GM21737 (cell line): ENCODE measurements around the gene AZIN2.
"Not testable (repeated sequence)": the region's sequence is repeated elsewhere in the genome, so short reads cannot be mapped to it uniquely, and the experiment has no call there.

Experiments
- ATAC-seq: cut with Tn5 transposase; IDR thresholded peaks from one replicate; pipeline ENCODE4 v1.9.1; 2021; ENCODE audit warnings: mild to moderate bottlenecking, moderate library complexity; ENCODE audit not compliant: unreplicated experiment

The AZIN2 gene

DNA sequence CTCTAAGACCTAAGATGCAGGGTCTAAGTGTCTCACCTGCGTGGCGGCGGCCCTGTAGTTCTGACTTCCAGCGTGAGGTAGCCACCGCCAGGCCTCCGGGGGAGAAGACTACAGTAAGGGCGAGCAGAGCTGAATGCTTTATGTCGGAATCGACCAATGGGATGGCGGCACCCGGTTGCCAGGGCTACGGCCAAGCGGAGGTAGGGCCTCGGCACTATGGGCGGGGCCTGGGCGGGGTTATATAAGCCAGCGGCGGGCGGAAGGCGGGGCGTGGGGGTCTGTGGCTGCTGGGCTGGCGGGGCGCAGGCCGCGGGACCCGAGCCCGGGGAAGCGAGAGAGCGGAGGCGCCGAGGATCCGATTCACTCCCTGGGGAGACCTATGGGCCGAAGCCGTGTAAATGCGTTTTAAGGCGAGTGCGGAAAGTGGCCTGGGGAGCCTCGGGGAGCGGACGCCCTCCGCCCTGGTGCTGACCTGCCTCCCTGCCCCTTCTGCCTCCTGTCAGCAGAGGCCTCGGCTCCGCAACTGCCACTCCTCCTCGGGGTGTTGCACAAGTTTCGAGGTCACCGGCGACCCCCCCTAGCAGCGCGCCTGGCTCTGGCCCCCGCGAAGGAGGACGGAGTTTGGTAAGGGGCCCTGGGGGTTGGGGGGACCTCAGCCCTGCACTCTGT lies at the start of gene AZIN2:
Gene AZIN2, plus strand, starts transcription at position 269 of the 669 bp plus-strand sequence. CDS start 1,097 bp downstream, outside the sequence.
- peak; percentile 96 for ATAC-seq

DNA sequence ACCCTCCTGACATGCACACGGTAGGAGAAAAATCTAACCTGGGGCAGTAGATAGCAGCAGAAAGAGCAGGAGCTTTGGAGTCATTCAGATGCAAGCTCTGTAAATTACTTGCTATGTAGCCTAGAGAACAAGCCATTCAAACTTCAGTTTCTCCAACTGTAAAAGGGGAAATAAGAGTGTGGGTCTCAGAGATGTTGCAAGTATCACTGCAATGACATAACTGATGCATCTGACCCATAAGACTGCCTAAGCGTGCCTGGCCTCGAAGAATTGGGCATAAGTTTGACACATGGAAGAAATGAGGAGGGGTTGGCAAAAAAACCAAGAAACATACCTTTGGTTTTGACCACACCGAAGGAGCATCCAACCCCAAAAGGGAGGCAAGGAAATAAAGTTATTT lies 49.4 kb upstream of the AZIN2 start:
- no peak for ATAC-seq

DNA sequence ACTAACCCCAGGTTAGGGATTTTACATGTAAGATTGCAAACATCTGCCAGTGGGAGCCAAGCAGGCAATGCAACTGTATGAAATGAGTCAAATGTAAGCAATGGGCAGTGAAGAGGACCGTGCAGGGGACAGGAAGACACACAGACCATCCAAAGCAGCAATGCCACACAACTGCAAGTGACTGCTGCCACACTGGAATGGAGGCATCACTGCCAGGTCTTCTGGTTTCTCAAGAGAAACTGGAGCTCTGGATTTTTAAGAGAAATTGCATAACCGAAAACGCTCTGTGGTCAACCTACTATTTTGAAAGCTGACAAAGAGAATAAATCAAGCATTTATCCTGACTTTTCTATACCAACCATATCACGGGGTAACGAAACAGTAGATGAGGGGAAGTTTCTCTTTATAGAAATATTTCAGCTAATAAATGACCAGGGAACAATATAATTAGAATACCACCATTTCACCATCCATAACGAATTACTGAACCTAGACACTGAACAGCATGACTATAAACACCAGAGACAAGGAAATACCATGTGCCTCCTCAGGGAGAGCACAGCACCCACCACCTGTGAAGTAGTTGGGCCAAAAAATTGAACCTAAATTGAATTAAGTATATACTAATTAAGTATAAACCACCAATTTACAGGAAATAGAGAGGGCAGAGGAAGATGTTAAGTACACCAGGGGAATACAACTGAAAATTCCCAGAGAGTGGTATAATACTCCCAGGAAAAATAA lies 48.7 kb upstream of the AZIN2 start:
- ATAC-seq, result no peak

DNA sequence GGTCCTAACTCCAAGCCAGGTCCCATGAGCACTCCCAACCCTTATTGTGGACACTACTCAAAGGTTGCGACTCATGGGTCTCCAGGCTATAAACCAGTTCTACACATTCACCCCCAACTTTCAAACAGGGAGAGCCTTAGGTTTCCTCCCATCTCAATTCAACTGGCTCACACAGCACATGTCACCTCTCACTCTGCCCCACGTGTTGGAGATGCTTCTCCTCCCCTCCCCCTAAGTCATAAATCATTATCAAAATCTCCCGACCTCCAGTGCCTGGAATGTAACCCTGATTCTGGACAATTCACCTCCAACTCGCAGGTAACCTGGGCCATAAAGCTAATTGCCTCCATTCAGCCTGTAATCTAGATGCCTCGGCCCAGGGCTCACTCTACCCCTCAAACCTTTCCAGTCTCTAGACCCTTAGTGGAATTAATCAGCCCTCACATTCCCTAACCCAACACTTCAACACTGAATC lies 44.9 kb upstream of the AZIN2 start:
- no peak for ATAC-seq

DNA sequence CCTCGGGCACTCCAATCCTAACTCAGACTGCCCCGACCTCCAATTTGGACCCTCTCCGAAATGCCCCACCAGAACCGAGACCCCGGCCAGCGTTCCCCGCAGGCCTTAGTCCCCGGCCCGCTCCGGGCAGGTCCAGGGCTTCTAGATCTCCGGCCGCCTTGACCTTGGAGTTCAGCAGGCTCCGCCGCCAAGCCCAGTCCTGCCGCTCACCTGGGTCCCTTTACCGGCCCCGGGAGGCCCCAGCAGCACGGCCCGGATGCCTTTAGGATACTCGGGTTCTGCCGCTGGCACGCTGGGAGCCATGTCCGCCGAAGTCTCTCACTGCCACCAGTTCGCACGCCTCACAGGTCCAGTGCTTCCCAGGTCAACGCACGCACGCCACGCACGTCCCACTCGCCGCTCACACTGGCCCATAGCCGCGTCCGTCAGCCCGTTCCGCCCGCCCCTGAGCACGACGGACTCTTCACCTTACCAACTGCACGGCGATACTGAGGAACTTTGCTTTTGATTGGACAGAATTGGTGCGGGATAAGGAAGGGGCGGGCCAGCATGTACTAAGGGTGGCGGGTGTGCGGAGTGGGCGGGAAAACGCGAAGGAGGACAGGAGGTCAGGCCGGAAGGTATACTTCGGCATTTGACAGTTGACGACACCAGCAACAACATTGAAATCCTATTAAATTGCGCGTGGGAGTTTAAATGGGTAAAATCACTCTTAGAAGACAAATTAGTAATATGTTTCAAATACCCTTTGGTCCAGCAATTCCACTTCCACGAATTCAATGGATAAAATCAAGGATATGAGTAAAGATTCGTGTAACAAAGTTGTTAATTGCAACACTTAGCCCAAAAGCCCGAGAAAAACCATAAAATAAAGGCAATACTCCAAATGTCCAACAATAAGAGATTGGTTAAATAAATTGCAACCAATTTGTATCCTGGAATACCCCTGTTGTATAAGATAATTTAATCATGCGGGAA lies 44.1 kb upstream of the AZIN2 start, which contains the start of gene AK2:
Gene AK2, minus strand, starts transcription at position 358 of the 978 bp plus-strand sequence. Its CDS starts 55 bp downstream, at position 303.
- peak; percentile 99 for ATAC-seq

DNA sequence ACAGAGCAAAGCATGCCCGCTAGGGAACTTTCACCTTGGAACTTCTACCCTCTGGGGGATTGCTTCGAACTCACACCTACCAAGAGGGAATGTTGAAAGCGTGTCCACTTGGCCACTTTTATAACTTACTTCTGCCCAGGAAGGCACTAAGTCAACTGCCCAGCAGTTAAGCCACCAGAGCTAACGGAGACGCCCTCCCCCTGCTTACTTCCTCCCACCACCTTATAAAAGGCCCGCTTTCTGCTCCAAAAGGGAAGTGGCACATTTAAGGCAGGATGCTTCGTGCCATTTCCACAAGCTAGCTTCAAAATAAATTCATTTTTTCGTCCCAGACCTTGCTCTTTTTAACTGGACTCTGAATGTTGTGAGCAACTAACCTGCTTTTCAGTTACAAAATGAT lies 41.1 kb upstream of the AZIN2 start:
- no peak for ATAC-seq

DNA sequence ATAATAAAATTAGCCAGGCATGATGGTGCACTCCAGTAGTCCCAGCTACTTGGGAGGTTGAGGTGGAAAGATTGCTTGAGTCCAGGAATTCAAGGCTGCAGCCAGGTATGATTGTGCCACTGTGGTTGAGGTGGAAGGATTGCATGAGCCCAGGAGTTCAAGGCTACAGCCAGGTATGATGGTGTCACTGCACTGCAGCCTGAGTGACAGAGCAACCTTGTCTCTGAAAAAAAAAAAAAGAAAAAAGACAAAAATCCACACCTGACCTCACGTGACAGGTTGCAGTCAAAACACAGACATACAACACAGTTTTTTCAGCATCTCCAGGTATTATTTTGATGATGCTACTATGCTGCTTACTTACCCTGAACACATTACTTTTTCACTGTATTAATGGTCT lies 39.9 kb upstream of the AZIN2 start:
- ATAC-seq, result no peak

DNA sequence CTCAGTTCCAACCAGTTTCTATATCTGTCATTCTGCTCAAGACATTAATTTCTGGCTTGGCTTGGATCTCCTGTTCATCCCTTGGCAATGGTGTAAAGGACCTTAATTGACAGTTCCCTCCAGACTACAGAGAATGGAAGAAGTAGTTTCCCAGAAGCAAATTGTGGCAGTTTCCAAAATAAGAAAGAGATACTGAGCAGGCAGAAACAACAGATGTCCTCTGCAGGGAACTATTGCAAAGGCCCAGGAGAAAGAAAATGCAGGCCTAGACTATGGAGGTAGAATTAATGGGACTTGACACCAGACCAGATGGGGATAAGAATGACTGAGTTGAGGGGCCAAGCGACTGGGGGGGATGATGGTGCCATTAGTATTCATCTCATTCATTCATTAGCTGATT lies 38.1 kb upstream of the AZIN2 start:
- no peak for ATAC-seq

DNA sequence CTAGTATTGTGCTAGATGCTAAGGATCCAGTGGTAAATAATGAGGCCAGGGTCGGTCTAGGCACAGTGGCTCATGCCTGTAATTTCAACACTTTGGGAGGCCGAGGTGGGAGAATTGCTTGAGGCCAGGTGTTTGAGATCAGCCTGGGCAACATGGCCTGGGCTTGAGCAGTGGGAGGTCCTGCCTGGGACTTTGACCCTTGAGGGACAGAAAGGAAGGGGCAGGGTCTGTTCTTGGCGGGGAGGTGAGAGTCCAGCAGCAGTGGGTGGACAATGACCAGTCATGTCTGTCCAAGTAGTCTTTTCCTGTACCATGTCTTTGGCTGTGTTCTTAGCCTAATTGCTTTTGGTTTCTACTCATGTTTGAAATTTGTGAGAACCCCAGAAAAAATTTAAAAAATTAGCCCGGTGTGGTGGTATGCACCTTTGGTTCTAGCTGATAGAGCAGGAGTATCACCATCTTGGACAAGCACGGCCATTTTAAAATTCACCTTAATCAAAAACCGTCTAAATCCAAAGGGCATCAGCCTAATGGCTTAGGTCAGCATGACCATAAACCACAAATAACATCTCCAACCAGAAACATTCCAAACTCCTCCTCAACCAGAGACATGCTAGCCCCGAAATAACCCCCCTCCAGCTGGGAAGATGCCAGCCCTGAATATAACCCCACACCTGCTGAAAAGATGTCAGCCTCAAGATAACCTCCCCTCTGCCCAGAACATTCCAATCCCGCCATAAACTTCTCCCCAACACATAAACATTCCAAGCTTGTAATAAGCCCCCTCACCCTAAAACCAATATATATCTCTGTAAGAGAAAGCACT lies 37.5 kb upstream of the AZIN2 start:
- ATAC-seq, result no peak

DNA sequence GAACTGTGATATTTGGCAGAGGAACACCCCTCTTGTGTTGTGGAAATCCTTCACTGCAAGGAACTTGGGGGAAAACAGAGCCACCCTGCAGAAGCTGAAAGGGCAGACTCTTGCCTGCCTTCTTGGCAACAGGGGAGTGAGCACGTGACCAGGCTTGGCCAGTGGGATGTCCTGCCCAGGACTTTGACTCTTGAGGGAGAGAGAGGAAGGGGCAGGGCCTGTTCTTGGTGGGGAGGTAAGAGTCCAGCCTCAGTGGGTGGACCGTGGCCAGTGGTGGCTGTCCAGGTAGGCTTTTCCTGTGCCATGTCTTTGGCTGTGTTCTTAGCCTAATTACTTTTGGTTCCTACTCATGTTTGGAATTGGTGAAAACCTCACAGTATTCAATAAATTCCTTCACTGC lies 35.7 kb upstream of the AZIN2 start:
- ATAC-seq, result no peak

DNA sequence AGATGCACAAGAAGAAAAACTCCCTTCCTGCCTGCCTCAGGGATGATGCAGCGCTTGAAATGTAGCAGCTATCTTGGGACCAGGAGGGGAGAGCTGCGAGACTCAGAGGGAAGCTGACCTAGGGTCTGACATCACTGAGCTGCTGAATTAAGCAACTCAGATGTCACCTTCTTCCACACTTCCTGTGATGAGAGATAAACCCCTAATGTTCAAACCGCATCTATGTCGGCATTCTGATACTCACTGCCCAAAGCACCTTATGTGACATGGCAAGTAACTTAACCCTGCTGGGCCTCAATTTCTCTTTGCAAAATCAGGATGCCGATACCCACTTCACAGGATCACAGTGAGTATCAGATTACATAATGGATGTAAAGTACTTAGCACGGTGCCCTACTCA lies 35.1 kb upstream of the AZIN2 start:
- no peak for ATAC-seq

DNA sequence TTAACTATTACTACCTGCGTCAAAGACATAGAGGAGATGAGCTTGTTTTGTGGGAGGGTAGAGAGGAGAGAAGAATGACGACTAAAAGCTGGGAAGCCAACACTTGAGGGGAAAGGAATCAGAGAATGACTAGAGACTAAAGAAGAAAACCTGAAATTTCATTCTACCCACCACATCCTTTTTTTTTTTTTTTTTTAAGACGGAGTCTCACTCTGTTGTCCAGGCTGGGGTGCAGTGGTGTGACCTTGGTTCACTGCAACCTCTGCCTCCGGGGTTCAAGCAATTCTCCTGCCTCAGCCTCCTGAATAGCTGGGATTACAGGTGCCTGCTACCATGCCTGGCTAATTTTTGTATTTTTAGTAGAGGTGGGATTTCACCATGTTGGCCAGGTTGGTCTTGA lies 34.7 kb upstream of the AZIN2 start:
- not testable (repeated sequence) for ATAC-seq

DNA sequence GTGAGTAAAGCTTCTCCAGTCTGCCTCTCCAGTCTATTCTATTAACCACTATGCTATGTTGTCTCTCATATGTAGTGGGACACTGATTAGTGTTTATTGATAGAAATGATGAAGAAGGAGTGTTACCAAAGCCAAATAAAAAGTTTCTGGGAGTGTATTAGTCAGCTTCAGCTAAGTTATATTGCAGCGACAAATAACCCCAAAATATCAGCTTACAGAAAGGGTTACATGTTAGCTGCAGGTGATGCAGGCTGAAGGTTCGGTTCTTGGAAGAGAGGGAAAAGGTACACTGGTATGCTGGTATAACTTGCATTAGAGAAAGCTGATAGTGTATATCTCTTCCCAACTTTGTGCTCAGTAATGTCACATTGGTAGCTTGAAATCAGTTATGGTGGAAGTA lies 33.7 kb upstream of the AZIN2 start:
- no peak for ATAC-seq

DNA sequence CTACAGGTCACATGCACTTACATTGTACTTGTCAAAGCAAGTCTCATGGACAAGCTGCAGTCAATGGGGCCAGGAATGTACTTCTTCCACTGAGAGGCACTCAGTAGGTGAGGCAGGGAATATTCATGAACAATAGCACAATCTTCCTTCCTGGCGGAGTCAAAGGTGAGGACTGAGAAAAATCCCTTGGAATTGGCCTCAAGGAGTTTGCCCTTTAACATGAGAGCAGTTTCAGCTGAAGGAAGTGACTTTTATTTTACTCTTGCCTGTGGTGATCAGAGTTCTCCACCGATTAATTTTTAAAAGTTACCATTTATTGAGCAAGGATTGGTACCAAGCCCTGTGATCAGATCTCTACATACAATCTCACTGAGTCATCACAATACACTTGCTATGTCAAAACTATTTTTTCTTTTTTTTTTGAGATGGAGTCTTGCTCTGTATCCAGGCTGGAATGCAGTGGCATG lies 33.1 kb upstream of the AZIN2 start:
- no peak for ATAC-seq

DNA sequence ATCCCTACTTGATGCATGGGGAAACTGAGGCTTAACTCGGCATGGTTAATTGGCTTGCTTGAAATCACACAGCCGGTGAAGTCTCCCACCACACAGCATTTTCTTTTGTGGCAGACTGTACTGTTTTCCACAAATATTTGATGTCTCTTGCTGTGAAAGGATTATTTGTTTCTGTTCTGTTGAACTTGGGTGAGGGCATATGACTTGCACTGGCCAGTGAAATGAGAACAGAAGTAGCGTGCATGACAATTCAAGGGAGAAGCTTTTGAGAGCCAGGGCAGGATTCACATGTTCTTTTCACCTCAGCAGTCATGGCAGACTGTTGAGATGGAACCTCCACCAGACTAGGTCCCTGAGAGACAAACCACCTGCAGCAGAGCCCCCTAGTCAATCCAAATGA lies 32.5 kb upstream of the AZIN2 start:
- no peak for ATAC-seq

DNA sequence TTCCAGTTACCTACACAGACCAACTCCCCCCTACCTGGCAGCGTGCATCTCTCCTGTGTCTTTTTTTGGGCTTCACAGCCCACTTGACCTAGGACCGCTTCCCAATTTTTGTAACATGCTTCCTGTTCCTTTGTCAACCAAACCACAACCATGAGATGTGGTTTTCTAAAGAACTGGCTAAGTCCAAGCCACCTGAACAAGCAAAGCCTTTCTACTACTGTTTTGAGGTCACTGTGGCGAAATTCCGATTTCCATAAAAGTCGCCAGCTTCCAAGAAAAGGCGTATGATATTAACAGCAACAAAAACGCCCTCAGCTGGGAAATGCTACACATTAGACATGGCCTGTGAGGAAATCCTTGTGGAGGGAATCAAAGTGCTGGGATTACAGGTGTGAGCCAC lies 31.6 kb upstream of the AZIN2 start:
- no peak for ATAC-seq

DNA sequence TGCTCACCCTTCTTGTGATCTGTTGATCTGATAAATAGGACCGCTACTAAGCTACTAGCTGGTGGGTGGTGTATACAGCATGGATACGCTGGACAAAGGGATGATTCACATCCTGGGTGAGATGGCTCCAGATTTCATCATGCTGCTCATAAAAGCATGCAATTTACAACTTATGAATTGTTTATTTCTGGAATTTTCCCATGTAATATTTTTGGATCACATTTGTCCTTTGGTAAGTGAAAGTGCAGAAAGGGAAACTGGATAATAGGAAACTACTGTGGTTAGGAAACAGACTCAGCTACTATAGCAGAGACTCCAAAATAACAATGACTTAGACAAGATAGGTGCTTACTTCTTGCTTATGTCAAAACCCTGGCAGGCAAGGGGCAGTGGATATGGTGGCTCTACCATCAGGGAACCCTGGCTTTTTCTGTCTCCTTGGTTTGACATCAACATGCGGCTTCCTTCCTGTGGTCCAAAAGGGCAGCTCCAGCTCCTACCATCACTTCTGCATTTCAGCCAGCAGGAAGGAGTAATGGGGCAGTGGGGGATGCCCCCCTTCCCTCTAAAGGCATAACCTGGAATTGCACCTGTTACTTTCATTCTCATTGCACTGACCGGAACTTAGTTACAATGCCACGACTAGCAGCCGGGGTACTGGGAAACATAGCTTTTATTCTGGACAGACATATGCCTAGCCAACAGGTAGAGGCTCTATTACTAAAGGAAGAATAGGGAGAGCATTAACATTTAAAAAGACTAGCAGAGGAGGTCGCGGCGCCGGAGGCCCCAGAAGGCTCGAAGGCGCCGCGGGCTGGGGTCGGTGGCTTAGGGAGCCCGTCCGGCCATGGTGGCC lies 30.5 kb upstream of the AZIN2 start:
- no peak for ATAC-seq

DNA sequence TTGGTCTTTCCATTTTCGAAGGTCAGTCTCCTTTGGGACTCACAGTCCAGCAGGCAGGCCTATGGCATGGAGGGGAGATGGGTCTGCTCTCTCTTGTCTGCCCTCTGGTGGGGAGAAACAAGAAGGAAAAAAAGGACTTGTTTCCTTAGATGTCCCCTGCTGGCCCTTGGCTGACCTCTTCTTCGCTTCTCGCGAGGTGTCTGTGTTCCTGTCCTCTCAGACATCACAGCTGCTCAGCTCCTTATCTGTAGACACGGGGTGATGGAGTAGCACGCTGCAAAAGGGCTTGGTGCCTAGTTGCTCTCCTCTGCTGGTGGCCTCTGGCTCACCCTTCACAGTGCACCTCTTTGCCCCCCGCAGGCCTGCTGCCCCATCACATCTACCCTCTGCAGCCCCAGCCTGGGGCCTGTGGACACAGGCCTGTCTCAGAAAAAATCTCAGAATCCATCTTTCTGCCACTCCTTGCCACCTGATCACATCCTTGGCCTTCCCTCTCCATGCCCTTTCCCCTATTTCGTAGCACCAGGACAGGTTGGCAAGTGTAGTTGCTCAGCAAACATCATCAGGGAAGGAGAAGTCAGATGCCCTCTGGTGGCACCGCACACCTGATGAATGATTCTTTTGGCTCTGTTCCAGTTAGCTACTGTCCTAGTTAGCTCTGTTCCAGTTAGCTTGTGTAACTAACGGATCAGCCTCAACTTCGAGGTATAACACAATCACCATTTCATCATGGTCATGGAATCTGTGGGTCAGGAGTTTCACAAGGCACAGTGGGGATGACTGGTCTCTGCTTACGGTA lies 25.5 kb upstream of the AZIN2 start:
- ATAC-seq, result no peak
